Small intestine (tissue), 7 donors: Measurements from ENCODE around the gene SLC6A1. TPM values are rescaled to one million over a fixed set of nuclear protein-coding genes. Genes with fewer than 3 reads are reported as not detected.

ENCODE experiments used
- DNase-seq, 2 donors: peaks; one replicate each; pipeline versions ENCODE4 v3.0.0 to v3.0.0-alpha.2; 2013
- FAIRE-seq: peaks from 2 replicates; lab custom pipeline; 2012; peaks lifted over from hg19 to GRCh38; lab: Jason Lieb, UNC
- H3K27ac ChIP-seq, 3 donors: one replicate each; pipeline ENCODE4 v1.5.1; 2013; ENCODE audit warnings: low read length in 2 of 3, mild to moderate bottlenecking in 2 of 3, control low read depth in 1 of 3, inconsistent platforms in 1 of 3, low read depth in 1 of 3, moderate library complexity in 1 of 3
- H3K27me3 ChIP-seq, 3 donors: one replicate each; pipeline ENCODE4 v1.6.1; 2013; ENCODE audit warnings: low read length in 3 of 3, inconsistent platforms in 1 of 3; ENCODE audit not compliant: control insufficient read depth in 3 of 3, insufficient read depth in 3 of 3
- H3K36me3 ChIP-seq, 3 donors: one replicate each; pipeline ENCODE4 v1.6.1; 2013; ENCODE audit warnings: low read length in 3 of 3, inconsistent platforms in 1 of 3, low read depth in 1 of 3, mild to moderate bottlenecking in 1 of 3, moderate library complexity in 1 of 3; ENCODE audit not compliant: control insufficient read depth in 3 of 3, insufficient read depth in 2 of 3
- H3K4me1 ChIP-seq, 3 donors: one replicate each; pipeline ENCODE4 v1.6.1; 2013; ENCODE audit warnings: low read length in 2 of 3, inconsistent platforms in 1 of 3, low read depth in 1 of 3, mild to moderate bottlenecking in 1 of 3, moderate library complexity in 1 of 3; ENCODE audit not compliant: control insufficient read depth in 3 of 3, insufficient read depth in 2 of 3
- H3K4me3 ChIP-seq, 3 donors: one replicate each; pipeline ENCODE4 v1.5.1; 2013; ENCODE audit warnings: low read length in 3 of 3, control low read depth in 1 of 3, inconsistent platforms in 1 of 3, low read depth in 1 of 3, mild to moderate bottlenecking in 1 of 3, moderate library complexity in 1 of 3
- H3K9me3 ChIP-seq, 2 donors: one replicate each; pipeline ENCODE4 v1.6.1; 2013; ENCODE audit warnings: low read depth in 1 of 2, low read length in 1 of 2; ENCODE audit not compliant: control insufficient read depth in 2 of 2, insufficient read depth in 1 of 2
- WGBS, 3 donors: extraction: QIAGEN DNeasy Blood & Tissue Kit; methylation state at CpG; one replicate each; pipeline ENCODE4 v1.1.7; 2013; 5-methylcytosine and 5-hydroxymethylcytosine counted together
- polyA plus RNA-seq, 4 donors: library from polyadenylated mRNA; stranded (reverse) in 3 of 4; unstranded in 1 of 4; fragments of 200-250 nt in 3 of 4; fragments of 120-200 nt in 1 of 4; gene quantifications; one replicate each; pipeline versions ENCODE4 v1.2.1 to v1.2.3, GENCODE V29; 2013
- donor health status: healthy with polysubstance abuse.
- donor health status: control.
- donor health status: control.
- donor health status: Bipolar disorder and iron deficiency.
- donor health status: healthy.

Gene SLC6A1
- polyA plus RNA-seq, 4 donors, result 0.27 to 0.72 TPM; not detected in 2

- no peak for DNase-seq
Measured at GRCh38 chr3:10982782-10983181, 9.8 kb upstream of the SLC6A1 start.

GRCh38 chr3:10983219-10983916 is 9.2 kb upstream of the SLC6A1 start:
- FAIRE-seq (no peak), DNase-seq (peak; percentile 44 to 51)
- Histone ChIP-seq H3K27ac (no peak overlapping the region), H3K4me1 (no peaks in the 10 kb centered on the region), H3K27me3 (peaks cover 0 to 4% (median 0%) of the 10 kb centered on the region in 3 donors), H3K4me3 (no peak overlapping the region), H3K9me3 (no peaks in the 10 kb centered on the region), H3K36me3 (no peaks in the 10 kb centered on the region)
- 21 to 24% (median 22%) methylated on average over 7 of the region's 7 CpGs for WGBS, 3 donors

More at GRCh38 chr3:10982782-10983181, 9.8 kb upstream of the SLC6A1 start:
- 2 to 8% (median 5%) methylated on average over 4 of the region's 4 CpGs for WGBS, 3 donors
- H3K4me3 ChIP-seq, result no peak overlapping the region
- H3K36me3 ChIP-seq, result no peaks in the 10 kb centered on the region
- H3K9me3 ChIP-seq, result no peaks in the 10 kb centered on the region
- H3K27me3 ChIP-seq, result peaks cover 0 to 4% (median 0%) of the 10 kb centered on the region in 3 donors
- no peaks in the 10 kb centered on the region for H3K4me1 ChIP-seq
- H3K27ac ChIP-seq, result no peak overlapping the region
- no peak for FAIRE-seq

GRCh38 chr3:10984371-10984896 is 8.1 kb upstream of the SLC6A1 start:
- DNase-seq (no peak), FAIRE-seq (no peak)
- no peak overlapping the region for H3K27ac ChIP-seq
- WGBS, 3 donors, result 62 to 89% (median 89%) methylated on average over 1 of the region's 1 CpG
- no peaks in the 10 kb centered on the region for H3K36me3 ChIP-seq
- no peak overlapping the region for H3K4me3 ChIP-seq
- H3K27me3 ChIP-seq, result peaks cover 0 to 4% (median 2%) of the 10 kb centered on the region in 3 donors
- no peaks in the 10 kb centered on the region for H3K9me3 ChIP-seq
- no peaks in the 10 kb centered on the region for H3K4me1 ChIP-seq

- Histone ChIP-seq H3K4me1 (no peaks in the 10 kb centered on the region), H3K4me3 (no peak overlapping the region), H3K27me3 (peaks cover 0 to 8% (median 4%) of the 10 kb centered on the region in 3 donors), H3K9me3 (no peaks in the 10 kb centered on the region), H3K36me3 (no peaks in the 10 kb centered on the region), H3K27ac (no peak overlapping the region)
- no peak for FAIRE-seq
- WGBS, 3 donors, result 42 to 47% (median 47%) methylated on average over 1 of the region's 1 CpG
- DNase-seq, result no peak
Measured at GRCh38 chr3:10985181-10985580, 7.4 kb upstream of the SLC6A1 start.

GRCh38 chr3:10986592-10986991 is 6.0 kb upstream of the SLC6A1 start:
- no peaks in the 10 kb centered on the region for H3K4me1 ChIP-seq
- no peaks in the 10 kb centered on the region for H3K9me3 ChIP-seq
- 72 to 82% (median 74%) methylated on average over 5 of the region's 5 CpGs for WGBS, 3 donors
- DNase-seq (no peak), FAIRE-seq (no peak)
- H3K4me3 ChIP-seq, result no peak overlapping the region
- peaks cover 0 to 20% (median 6%) of the 10 kb centered on the region in 3 donors for H3K27me3 ChIP-seq
- no peaks in the 10 kb centered on the region for H3K36me3 ChIP-seq
- no peak overlapping the region for H3K27ac ChIP-seq

- Histone ChIP-seq H3K4me1 (no peaks in the 10 kb centered on the region), H3K27me3 (peaks cover 0 to 29% (median 6%) of the 10 kb centered on the region in 3 donors), H3K4me3 (no peak overlapping the region), H3K27ac (no peak overlapping the region), H3K36me3 (no peaks in the 10 kb centered on the region), H3K9me3 (no peaks in the 10 kb centered on the region)
- FAIRE-seq, result no peak
- 56 to 66% (median 62%) methylated on average over 9 of the region's 9 CpGs for WGBS, 3 donors
- no peak for DNase-seq
Measured at GRCh38 chr3:10988001-10988665, 4.4 kb upstream of the SLC6A1 start.

- no peaks in the 10 kb centered on the region for H3K36me3 ChIP-seq
- FAIRE-seq, result no peak
- H3K4me1 ChIP-seq, result no peaks in the 10 kb centered on the region
- no peak for DNase-seq
- WGBS, 3 donors, result 69 to 75% (median 70%) methylated on average over 7 of the region's 7 CpGs
- no peaks in the 10 kb centered on the region for H3K9me3 ChIP-seq
- H3K27me3 ChIP-seq, result peaks cover 0 to 38% (median 8%) of the 10 kb centered on the region in 3 donors
- no peak overlapping the region for H3K27ac ChIP-seq
- H3K4me3 ChIP-seq, result no peak overlapping the region
Measured at GRCh38 chr3:10988991-10989484, 3.5 kb upstream of the SLC6A1 start.

GRCh38 chr3:10992943-10993728 is 588 bp downstream of the SLC6A1 start:
- H3K4me3 ChIP-seq, result peak overlapping the region in 1 of 3 donors; percentile 5
- H3K9me3 ChIP-seq, result no peaks in the 10 kb centered on the region
- no peak for FAIRE-seq
- 6 to 11% (median 10%) methylated on average over 46 to 69 of the region's 69 CpGs for WGBS, 3 donors
- no peaks in the 10 kb centered on the region for H3K4me1 ChIP-seq
- no peak for DNase-seq
- H3K36me3 ChIP-seq, result no peaks in the 10 kb centered on the region
- H3K27me3 ChIP-seq, result peaks cover 0 to 60% (median 23%) of the 10 kb centered on the region in 3 donors
- no peak overlapping the region for H3K27ac ChIP-seq
